Activated CD4-positive, alpha-beta T cell treated with anti-CD3 and anti-CD28 coated beads for 48 hours (primary cell): ENCODE data around the gene LSM14B.
"Not testable (repeated sequence)": the region's sequence is repeated elsewhere in the genome, so short reads cannot be mapped to it uniquely, and the experiment has no call there.

Source experiments
- DNase-seq: peaks from one replicate; pipeline ENCODE4 v3.0.0-alpha.2; 2020

The LSM14B gene

GRCh38 chr20:62147528-62147927 lies 25.3 kb downstream of the LSM14B start:
- no peak for DNase-seq

GRCh38 chr20:62148383-62148782 lies 26.1 kb downstream of the LSM14B start:
- DNase-seq: not testable (repeated sequence)

DNA sequence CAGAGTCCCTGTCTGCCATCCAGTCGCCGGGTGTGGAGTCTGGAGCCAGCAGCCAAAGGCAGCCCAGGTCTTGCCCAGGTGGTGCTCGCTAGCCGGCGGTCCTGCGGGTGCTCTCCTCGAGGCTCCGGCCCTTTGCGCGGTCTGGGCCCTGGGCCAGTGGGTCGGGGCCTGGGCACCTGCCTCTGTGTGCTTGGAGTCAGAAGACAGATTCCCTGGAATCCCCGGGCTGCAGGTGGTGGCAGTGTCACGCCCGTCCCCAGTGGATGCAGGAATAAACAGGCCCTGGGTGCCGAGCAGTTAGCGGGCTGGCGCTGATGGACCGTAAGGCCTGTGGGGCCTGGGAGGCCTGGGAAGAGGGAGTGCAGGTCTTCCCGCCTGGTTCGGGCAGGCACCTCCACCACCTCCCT lies 26.6 kb downstream of the LSM14B start:
- DNase-seq: no peak

DNA sequence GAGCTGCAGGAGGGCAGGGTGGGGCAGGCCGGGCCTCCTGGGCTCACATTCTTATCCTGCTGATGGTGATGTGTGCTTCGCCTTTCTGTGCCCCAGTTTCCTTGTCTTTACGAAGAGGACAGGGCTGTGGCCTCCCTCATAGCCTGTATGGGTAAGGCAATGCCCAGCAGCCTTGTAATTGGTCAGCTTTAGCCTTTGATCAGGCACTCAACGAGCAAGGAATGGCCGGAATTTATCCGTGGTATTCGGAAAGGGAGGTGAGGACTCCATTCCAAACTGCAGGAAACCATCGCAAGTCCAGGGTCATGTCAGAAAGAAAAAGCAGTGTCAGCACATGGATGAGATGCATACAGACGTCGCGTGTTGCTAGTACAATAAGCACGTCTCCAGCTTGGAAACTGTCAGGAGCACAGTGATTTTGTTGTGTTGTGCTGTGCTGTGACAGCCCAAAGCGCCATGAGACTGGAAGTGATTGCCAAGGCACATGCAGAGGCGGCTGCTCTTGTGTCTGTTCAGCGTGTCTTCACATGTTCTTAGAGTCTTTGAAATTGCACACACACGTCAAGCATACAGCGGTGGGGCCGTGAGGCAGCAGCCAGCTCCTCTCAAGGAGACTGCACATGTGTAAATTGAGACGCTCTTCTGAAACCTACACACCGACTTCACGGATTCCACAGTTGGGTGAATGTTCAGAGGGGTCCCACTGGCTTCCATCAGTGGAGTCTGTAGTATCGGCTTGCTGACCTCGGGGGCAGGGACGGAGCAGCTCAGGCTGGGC lies 27.4 kb downstream of the LSM14B start:
- DNase-seq: no peak

GRCh38 chr20:62150310-62150575 lies 28.0 kb downstream of the LSM14B start:
- no peak for DNase-seq

DNA sequence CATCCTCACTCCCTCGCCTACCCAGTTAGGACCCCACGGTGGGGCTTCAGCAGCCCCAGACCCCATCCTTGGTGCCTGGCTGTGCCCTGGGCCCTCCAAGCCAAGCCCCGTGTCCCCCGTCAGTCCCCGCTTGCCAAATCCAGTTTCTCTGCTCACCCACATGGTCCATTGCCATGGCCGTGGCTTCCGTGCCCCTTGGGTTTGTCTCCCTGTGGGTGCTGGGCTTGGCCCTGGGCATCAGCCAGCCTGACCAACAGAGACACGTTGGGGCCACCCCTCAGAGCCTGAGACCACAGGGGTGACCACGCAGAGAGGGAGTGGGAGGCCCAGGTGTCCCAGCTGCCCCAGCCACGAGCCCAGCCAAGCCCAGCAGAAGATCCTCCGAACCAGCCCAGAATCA lies 28.9 kb downstream of the LSM14B start:
- DNase-seq: no peak

GRCh38 chr20:62151835-62152364 lies 29.6 kb downstream of the LSM14B start:
- no peak for DNase-seq

DNA sequence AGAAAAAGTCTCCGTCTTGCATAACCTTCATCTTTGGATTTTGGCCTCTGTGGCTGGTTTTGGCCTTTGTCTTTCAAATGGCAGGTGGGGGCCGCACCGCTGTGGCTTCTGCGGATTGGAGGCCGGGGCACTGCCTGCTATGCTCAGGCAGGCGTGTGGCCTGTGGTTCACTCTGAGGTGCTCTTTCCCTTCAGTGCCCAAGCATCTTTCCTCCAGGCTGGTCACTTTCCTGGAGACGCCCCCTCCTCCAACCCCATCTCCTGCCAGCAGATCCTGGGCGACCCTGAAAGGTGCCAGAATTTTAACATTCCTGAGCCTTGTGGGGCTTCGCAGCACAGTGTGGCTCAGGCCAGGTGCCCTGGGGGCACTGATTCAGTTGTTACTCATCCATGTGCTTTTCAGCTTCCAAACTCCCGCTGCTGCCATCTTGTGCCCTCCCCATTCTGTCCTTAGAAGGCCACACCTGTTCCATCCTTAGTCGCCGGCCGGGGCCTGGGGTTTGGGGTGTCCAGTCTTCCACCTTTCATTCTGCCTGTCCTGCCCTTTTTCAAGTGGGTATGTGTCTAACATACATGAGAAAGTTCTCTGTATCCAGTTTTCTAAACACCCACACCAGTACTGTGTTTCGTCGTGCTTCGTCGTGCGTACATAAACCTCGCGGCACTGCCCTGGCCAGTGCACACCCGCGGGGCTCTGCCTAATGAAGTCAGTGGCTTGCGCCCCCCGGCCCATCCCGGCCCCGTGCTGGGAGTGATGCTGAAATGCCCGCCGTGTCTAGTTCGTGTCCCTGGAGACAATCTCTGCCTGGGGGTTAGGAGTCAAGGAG lies 33.4 kb downstream of the LSM14B start:
- no peak for DNase-seq

- no peak for DNase-seq
Observed at GRCh38 chr20:62156254-62156556, 33.9 kb downstream of the LSM14B start.

GRCh38 chr20:62156592-62157386 lies 34.5 kb downstream of the LSM14B start:
- DNase-seq: peak; percentile 85

DNA sequence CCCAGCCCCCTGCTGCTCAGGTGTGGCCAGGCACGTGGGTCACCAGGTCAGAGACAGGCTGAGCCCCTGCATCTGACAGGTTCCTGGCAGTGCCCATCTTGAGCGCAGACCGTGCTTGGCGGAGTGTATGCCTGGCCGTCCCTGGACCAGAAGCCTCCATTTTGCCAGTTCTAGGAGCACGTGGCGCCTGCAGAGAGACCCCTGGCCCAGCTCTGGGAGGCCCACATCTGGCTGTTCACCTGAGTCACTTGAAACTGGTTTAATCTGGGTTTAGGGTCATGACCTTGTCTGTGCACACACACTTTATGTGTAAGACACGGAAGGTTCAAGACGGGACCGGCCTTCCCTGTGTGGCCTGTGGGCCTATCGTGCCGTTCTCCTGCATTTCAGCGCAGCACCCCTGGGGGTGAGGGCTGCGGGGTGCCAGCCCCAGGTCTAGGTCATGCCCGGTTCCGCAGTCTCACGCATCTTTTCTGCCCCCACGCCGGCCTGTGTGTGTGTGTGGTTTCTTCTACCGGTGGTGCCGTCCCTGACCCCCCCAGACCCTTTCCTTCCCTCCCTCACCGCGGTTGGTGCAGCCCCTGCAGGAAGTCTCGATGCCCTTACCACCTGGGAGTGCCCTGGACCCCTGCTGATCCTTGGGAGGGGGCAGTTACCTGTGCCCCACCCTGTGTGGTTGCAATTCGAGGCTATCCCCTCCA lies 35.3 kb downstream of the LSM14B start:
- no peak for DNase-seq

DNA sequence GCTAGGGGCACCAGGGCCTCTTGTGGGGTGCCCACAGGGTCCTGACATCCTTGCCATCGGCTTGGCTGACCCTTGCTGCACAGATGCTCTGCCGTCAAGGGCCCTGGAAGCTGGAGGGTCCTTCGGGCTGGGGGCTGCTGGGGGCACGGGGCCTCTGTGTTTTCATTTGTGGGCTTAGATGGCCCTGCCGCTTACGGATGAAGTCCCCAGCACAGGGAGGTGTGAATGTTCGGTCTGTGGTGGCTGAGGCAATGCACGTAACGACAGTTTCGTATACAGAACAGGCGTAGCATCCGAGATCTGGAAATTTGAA lies 35.8 kb downstream of the LSM14B start:
- DNase-seq: no peak

DNA sequence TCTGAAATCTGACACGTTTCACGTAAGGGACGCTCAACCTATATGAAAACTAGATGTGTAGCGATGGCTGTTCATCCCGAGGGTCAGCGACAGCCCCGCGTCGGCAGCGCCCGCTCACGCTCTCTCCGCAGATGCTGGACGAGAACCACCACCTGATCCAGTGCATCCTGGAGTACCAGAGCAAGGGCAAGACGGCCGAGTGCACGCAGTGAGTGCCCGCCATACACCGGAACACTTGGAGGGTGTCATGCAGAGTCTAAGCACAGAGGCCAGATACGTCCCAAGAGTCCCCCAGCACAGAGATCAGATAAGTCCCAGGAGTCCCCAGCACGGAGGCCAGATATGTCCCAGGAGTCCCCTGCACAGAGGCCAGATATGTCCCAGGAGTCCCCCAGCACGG lies 36.3 kb downstream of the LSM14B start:
- DNase-seq: no peak

DNA sequence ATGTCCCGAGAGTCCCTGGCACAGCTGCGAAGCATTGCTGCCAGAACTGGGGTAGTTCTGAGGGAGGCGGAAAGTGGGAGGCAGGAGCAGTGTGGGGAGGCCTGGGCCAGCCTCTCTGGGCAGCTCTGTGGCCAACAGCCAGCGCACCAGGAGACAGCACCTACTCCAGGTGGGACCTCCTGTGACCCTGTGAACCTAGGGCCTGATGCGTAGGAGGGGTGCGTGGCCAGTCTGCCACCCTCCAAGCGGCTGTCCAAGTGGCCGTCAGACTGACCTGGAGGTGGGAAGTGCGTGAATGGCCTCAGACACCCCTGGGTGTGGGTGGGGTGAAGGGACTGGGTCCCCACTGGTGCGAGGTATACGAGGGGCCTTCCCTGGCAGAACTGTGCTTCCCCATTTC lies 36.8 kb downstream of the LSM14B start:
- no peak for DNase-seq

- DNase-seq: peak; percentile 84
Observed at GRCh38 chr20:62159839-62160238, 37.6 kb downstream of the LSM14B start.

DNA sequence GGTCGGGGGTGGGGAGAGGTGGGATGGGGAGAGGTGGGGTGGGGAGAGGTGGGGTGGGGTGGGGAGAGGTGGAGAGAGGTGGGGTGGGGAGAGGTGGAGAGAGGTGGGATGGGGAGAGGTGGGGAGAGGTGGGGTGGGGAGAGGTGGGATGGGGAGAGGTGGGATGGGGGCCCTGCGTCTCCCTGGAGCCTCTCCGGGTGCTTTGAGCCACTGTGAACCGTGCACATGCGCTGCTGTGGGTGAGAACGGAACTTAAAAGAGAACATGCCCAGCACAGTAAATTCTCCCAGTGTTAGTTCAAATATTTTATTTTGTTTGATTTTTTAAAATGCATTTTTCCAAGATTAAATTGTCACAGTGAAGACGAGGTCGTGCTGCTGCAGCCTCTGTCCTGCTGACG lies 38.0 kb downstream of the LSM14B start:
- DNase-seq: no peak

DNA sequence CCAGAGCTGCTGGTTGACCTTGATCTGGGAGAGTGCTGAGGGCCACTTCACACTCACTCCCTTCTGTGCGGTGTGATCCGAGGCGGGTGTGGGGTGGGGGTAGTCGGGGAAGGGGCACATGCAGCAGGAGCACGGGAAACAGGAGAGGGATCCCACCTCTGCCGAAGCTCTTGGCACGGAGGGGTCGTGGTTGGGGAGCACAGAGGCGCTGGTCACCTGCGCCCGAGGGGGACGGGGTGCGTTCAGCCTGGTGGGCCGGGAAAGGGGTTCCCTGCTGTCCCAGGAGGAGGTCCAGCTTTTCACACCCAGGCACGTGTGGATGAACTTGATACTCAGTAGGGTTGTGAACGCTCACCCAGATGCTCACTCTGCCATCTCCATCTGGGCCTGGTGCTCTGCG lies 38.6 kb downstream of the LSM14B start:
- no peak for DNase-seq

- DNase-seq: no peak
Observed at GRCh38 chr20:62161347-62161746, 39.1 kb downstream of the LSM14B start.

- no peak for DNase-seq
Observed at GRCh38 chr20:62162765-62163484, 40.6 kb downstream of the LSM14B start.

- DNase-seq: no peak
Observed at GRCh38 chr20:62163485-62163865, 41.2 kb downstream of the LSM14B start.

DNA sequence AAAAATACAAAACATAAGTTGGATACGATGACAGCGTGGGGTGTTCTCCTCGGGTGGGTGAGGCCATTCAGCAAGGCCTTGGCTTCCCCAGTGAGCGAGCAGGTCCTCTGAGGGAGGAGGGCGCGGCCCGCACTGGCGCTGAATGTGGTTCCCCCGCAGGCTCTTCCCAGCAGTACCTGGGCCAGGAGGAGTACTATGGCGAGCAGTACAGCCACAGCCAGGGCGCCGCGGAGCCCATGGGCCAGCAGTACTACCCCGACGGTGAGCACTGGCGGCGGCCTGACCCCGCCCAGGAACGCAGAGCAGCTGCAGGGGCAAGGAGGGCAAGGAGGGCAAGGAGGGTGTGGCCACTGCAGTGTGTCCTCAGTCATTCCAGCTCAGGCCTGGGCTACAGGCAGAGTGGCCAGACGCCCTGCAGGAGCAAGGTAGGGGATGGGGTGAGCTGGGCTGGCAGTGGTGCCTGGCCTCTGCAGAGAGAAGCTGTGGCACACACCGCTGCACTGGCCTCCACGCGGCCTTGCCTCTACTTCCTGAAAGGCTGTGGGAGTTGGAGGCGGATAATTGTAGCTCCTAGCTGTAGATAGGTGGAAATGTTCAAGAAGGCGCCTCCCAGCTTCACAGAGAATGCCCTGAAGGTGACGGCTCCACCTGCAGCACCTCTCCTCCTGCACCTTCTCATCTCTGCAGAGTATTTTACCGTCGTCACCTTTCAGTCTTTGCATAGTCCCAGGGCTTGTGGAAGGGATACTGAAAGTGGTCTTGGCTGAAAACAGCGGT lies 41.9 kb downstream of the LSM14B start:
- no peak for DNase-seq
